Tibial nerve (tissue), 4 donors: ENCODE data around the gene HCFC1R1. TPM values are rescaled to one million over a fixed set of nuclear protein-coding genes. Genes with fewer than 3 reads are reported as not detected.
"Not testable (repeated sequence)": the region's sequence is repeated elsewhere in the genome, so short reads cannot be mapped to it uniquely, and the experiment has no call there.

Experiments used
- DNase-seq, 2 donors: peaks; one replicate each; pipeline ENCODE4 v3.0.0-alpha.2; 2019; ENCODE audit warnings: low spot score in 2 of 2
- H3K27ac ChIP-seq, 4 donors: fragments of 200-600 bp; sonication (generic) in 3 of 4; one replicate each; pipeline ENCODE4 v1.5.1; 2017 to 2019; ENCODE audit warnings: mild to moderate bottlenecking in 1 of 4
- H3K27me3 ChIP-seq, 2 donors: fragments of 200-600 bp; sonication (generic) in 1 of 2; one replicate each; pipeline versions ENCODE4 v1.5.1 to v1.6.0; 2017 to 2019
- H3K36me3 ChIP-seq, 3 donors: fragments of 200-600 bp; sonication (generic); one replicate each; pipeline ENCODE4 v1.5.1; 2018 to 2019
- H3K4me1 ChIP-seq, 4 donors: fragments of 200-600 bp; sonication (generic) in 3 of 4; one replicate each; pipeline ENCODE4 v1.5.1; 2017 to 2019
- H3K4me3 ChIP-seq, 4 donors: fragments of 200-600 bp; sonication (generic) in 3 of 4; one replicate each; pipeline ENCODE4 v1.5.1; 2017 to 2019; ENCODE audit warnings: mild to moderate bottlenecking in 1 of 4, moderate library complexity in 1 of 4
- H3K9me3 ChIP-seq, 4 donors: fragments of 200-600 bp; sonication (generic) in 3 of 4; one replicate each; pipeline ENCODE4 v1.5.1; 2017 to 2019
- EP300 ChIP-seq, 2 donors: sonication (generic); formaldehyde crosslinking; IDR thresholded peaks; one replicate each; pipeline ENCODE4 v1.6.1; 2017; ENCODE audit warnings: antibody characterized with exemption in 2 of 2, mild to moderate bottlenecking in 1 of 2
- POLR2A ChIP-seq, 2 donors: fragments of 450-650 bp; IDR thresholded peaks; one replicate each; pipeline ENCODE4 v1.6.1; 2017; ENCODE audit warnings: antibody characterized with exemption in 2 of 2, mild to moderate bottlenecking in 2 of 2, moderate library complexity in 2 of 2
- WGBS, 2 donors: methylation state at CpG; one replicate each; pipeline ENCODE4 v1.1.5; 2018; 5-methylcytosine and 5-hydroxymethylcytosine counted together
- total RNA-seq, 4 donors: library from RNA; depleted of rRNA; stranded (reverse); fragments of >200 nt; gene quantifications; one replicate each; pipeline ENCODE4 v1.1.0, GENCODE V29; 2016
- TF ChIP-seq, protein P1 (sequence below), 5 experiments: fragments of 200-600 bp in 3 of 5; fragments of 450-650 bp in 2 of 5; sonication (generic) in 3 of 5; IDR thresholded peaks; one replicate each; pipeline ENCODE4 v1.5.1; 2016 to 2019; ENCODE audit warnings: antibody characterized with exemption in 5 of 5, mild to moderate bottlenecking in 3 of 5, moderate library complexity in 2 of 5

HCFC1R1 gene
- total RNA-seq, 4 donors from 2014 or later: 17.7 to 46.9 (median 38.5) TPM

- H3K27me3 ChIP-seq: peaks cover 0 to 10% of the 10 kb centered on the region in 2 donors
- H3K27ac ChIP-seq: no peak overlapping the region
- no peaks in the 10 kb centered on the region for H3K9me3 ChIP-seq
- no peak for DNase-seq
- WGBS, 2 donors: 80 to 82% methylated on average over 7 to 9 of the region's 9 CpGs
- H3K36me3 ChIP-seq: no peaks in the 10 kb centered on the region
- no peak overlapping the region for H3K4me3 ChIP-seq
- TF ChIP-seq, protein P1, sequence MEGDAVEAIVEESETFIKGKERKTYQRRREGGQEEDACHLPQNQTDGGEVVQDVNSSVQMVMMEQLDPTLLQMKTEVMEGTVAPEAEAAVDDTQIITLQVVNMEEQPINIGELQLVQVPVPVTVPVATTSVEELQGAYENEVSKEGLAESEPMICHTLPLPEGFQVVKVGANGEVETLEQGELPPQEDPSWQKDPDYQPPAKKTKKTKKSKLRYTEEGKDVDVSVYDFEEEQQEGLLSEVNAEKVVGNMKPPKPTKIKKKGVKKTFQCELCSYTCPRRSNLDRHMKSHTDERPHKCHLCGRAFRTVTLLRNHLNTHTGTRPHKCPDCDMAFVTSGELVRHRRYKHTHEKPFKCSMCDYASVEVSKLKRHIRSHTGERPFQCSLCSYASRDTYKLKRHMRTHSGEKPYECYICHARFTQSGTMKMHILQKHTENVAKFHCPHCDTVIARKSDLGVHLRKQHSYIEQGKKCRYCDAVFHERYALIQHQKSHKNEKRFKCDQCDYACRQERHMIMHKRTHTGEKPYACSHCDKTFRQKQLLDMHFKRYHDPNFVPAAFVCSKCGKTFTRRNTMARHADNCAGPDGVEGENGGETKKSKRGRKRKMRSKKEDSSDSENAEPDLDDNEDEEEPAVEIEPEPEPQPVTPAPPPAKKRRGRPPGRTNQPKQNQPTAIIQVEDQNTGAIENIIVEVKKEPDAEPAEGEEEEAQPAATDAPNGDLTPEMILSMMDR (IDR thresholded peaks at IDR 0.05): no peak
- no peak for TF ChIP-seq EP300 (IDR thresholded peaks at IDR 0.05)
- TF ChIP-seq POLR2A (IDR thresholded peaks at IDR 0.05): no peak
- H3K4me1 ChIP-seq: no peaks in the 10 kb centered on the region
Observed at GRCh38 chr16:3070608-3071111, 46.9 kb upstream of the HCFC1R1 start.

- WGBS, 2 donors: 82 to 87% methylated on average over 10 of the region's 11 CpGs
- H3K9me3 ChIP-seq, H3K36me3 ChIP-seq, H3K27me3 ChIP-seq, H3K4me3 ChIP-seq, H3K27ac ChIP-seq, DNase-seq: not testable (repeated sequence)
- peaks cover 0 to 11% (median 2%) of the 10 kb centered on the region in 4 donors for H3K4me1 ChIP-seq
Observed at GRCh38 chr16:3069146-3069545, 45.4 kb upstream of the HCFC1R1 start.

GRCh38 chr16:3068487-3068886 lies 44.7 kb upstream of the HCFC1R1 start:
- Histone ChIP-seq H3K27me3 (no peaks in the 10 kb centered on the region), H3K4me3 (no peak overlapping the region), H3K27ac (no peak overlapping the region), H3K36me3 (no peaks in the 10 kb centered on the region), H3K4me1 (peaks cover 0 to 11% (median 2%) of the 10 kb centered on the region in 4 donors), H3K9me3 (no peaks in the 10 kb centered on the region)
- WGBS, 2 donors: 66 to 81% methylated on average over 2 of the region's 4 CpGs
- TF ChIP-seq EP300 (IDR thresholded peaks at IDR 0.05): no peak
- no peak for TF ChIP-seq POLR2A (IDR thresholded peaks at IDR 0.05)
- TF ChIP-seq, protein P1 (IDR thresholded peaks at IDR 0.05): no peak
- DNase-seq: no peak

DNA sequence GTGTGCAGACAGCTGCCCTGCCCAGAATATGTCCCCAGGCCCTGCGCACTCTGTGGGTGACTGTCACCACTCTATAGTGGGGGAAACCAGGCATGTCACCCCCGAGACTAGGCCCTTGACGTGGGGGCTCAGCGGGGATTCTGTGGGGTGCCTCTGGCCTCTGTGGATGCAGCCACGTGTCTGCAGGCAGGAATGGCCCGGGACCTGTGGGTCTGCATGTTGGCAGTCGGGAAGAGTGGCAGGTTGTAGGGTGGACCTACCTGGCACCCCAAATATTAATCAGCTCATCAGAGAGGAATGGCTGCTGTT lies 42.7 kb upstream of the HCFC1R1 start:
- Histone ChIP-seq H3K4me3 (peak overlapping the region in 2 of 4 donors; percentile 30 to 36), H3K27me3 (no peaks in the 10 kb centered on the region), H3K36me3 (no peaks in the 10 kb centered on the region)

GRCh38 chr16:3065742-3066439 lies 42.1 kb upstream of the HCFC1R1 start:
- no peak for TF ChIP-seq EP300 (IDR thresholded peaks at IDR 0.05)
- Histone ChIP-seq H3K27me3 (no peaks in the 10 kb centered on the region), H3K27ac (peak overlapping the region in 2 of 4 donors; percentile 51 to 77), H3K9me3 (no peaks in the 10 kb centered on the region), H3K4me1 (peaks cover 0 to 11% (median 2%) of the 10 kb centered on the region in 4 donors), H3K36me3 (no peaks in the 10 kb centered on the region), H3K4me3 (peak overlapping the region in 2 of 4 donors; percentile 30 to 36)
- no peak for DNase-seq
- 73 to 78% methylated on average over 26 of the region's 26 CpGs for WGBS, 2 donors

More for the DNA sequence above, 42.7 kb upstream of the HCFC1R1 start:
- H3K4me1 ChIP-seq: peaks cover 0 to 11% (median 2%) of the 10 kb centered on the region in 4 donors
- 88 to 93% methylated on average over 7 of the region's 7 CpGs for WGBS, 2 donors
- H3K27ac ChIP-seq: peak overlapping the region in 1 of 4 donors; percentile 12
- no peak for DNase-seq
- TF ChIP-seq POLR2A (IDR thresholded peaks at IDR 0.05) (no peak), EP300 (IDR thresholded peaks at IDR 0.05) (no peak)
- TF ChIP-seq, protein P1 (IDR thresholded peaks at IDR 0.05): no peak
- H3K9me3 ChIP-seq: no peaks in the 10 kb centered on the region

- no peaks in the 10 kb centered on the region for H3K27me3 ChIP-seq
- TF ChIP-seq EP300 (IDR thresholded peaks at IDR 0.05): no peak
- no peak for TF ChIP-seq POLR2A (IDR thresholded peaks at IDR 0.05)
- TF ChIP-seq, protein P1 (IDR thresholded peaks at IDR 0.05): no peak
- no peaks in the 10 kb centered on the region for H3K36me3 ChIP-seq
- 44 to 56% methylated on average over 13 of the region's 13 CpGs for WGBS, 2 donors
- peaks cover 0 to 11% (median 2%) of the 10 kb centered on the region in 4 donors for H3K4me1 ChIP-seq
- peak within 1 kb of the TSS in 2 of 4 donors; percentile 51 to 77 for H3K27ac ChIP-seq
- no peak for DNase-seq
- peak within 1 kb of the TSS in 2 of 4 donors; percentile 30 to 36 for H3K4me3 ChIP-seq
- no peaks in the 10 kb centered on the region for H3K9me3 ChIP-seq
Observed at GRCh38 chr16:3065069-3065741, 41.5 kb upstream of the HCFC1R1 start, which contains the start of gene IL32. Gene IL32, plus strand, starts transcription at chr16:3065640. Its CDS starts 172 bp downstream, at chr16:3065812.
